ENCODE results near the gene MLPH.

MLPH gene

GRCh38 chr2:237563816-237564215, 76.8 kb downstream of the MLPH start:
- no peak for FAIRE-seq
- TF ChIP-seq POLR2AphosphoS5 (IDR thresholded peaks at IDR 0.05; ENCODE audit: low read depth, low read length): no peak
- no peak for DNase-seq (ENCODE audit: insufficient read length, low spot score)

GRCh38 chr2:237564526-237565131, 77.6 kb downstream of the MLPH start:
- FAIRE-seq (no peak), DNase-seq (ENCODE audit: insufficient read length, low spot score) (no peak)
- TF ChIP-seq TAF1 (IDR thresholded peaks at IDR 0.05; ENCODE audit: low read depth, low read length) (no peak), POLR2A (IDR thresholded peaks at IDR 0.05; ENCODE audit: low read depth, low read length) (no peak), SPI1 (IDR thresholded peaks at IDR 0.05; ENCODE audit: low read depth, low read length) (no peak), POLR2AphosphoS5 (IDR thresholded peaks at IDR 0.05; ENCODE audit: low read depth, low read length) (no peak), POU2F2 (IDR thresholded peaks at IDR 0.05; ENCODE audit: low read depth, low read length) (no peak), PAX5 (IDR thresholded peaks at IDR 0.05; ENCODE audit: insufficient read depth, low read length, severe bottlenecking) (no peak)

- DNase-seq (ENCODE audit: insufficient read length, low spot score) (no peak), FAIRE-seq (no peak)
- TF ChIP-seq POLR2A (IDR thresholded peaks at IDR 0.05; ENCODE audit: low read depth, low read length) (no peak), PAX5 (IDR thresholded peaks at IDR 0.05; ENCODE audit: insufficient read depth, low read length, severe bottlenecking) (no peak), POU2F2 (IDR thresholded peaks at IDR 0.05; ENCODE audit: low read depth, low read length) (no peak), POLR2AphosphoS5 (IDR thresholded peaks at IDR 0.05; ENCODE audit: low read depth, low read length) (no peak), SPI1 (IDR thresholded peaks at IDR 0.05; ENCODE audit: low read depth, low read length) (no peak), TAF1 (IDR thresholded peaks at IDR 0.05; ENCODE audit: low read depth, low read length) (no peak)
These were observed 78.9 kb downstream of the MLPH start for GRCh38 chr2:237565974-237566373.

DNA sequence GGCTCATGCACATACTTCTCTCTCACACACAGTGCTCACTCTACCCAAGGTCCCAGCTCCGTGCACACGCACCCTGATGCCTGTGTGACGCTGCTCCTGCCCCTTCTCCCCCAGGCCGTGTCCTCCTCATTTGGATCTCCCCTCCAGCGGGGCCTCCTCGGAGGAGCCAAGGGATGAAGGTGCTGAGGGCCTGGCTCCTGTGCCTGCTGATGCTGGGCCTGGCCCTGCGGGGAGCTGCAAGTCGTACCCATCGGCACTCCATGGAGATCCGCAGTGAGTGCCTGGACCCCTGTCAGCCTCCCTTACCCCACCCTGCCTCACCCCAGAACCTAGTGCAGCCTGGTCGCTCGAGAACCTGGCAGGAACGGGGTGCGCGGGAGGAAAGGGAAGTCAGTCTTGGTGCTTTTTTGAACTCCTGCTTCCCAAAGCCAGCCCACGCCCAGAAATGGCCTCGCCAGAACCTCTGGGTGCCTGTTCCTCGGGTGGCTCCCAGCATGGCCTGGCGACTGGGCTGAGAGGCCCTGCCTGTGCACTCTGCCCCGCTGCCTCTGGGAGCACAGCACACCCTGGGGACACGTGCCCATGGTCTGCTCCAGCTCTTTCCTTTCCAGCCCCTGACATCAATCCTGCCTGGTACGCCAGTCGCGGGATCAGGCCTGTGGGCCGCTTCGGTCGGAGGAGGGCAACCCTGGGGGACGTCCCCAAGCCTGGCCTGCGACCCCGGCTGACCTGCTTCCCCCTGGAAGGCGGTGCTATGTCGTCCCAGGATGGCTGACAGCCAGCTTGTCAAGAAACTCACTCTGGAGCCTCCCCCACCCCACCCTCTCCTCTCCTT, 79.6 kb downstream of the MLPH start, which contains the start of gene PRLH:
TSS of gene PRLH (plus strand) at position 174 of the 835 bp plus-strand sequence. CDS start at position 174, 0 bp downstream.
- TF ChIP-seq POLR2A (IDR thresholded peaks at IDR 0.05; ENCODE audit: low read depth, low read length): no peak
- no peak for TF ChIP-seq POU2F2 (IDR thresholded peaks at IDR 0.05; ENCODE audit: low read depth, low read length)
- no peak for TF ChIP-seq SPI1 (IDR thresholded peaks at IDR 0.05; ENCODE audit: low read depth, low read length)
- TF ChIP-seq PAX5 (IDR thresholded peaks at IDR 0.05; ENCODE audit: insufficient read depth, low read length, severe bottlenecking): no peak
- no peak for TF ChIP-seq POLR2AphosphoS5 (IDR thresholded peaks at IDR 0.05; ENCODE audit: low read depth, low read length)
- no peak for DNase-seq (ENCODE audit: insufficient read length, low spot score)
- FAIRE-seq: no peak

GRCh38 chr2:237567276-237568029, 80.4 kb downstream of the MLPH start:
- FAIRE-seq (no peak), DNase-seq (ENCODE audit: insufficient read length, low spot score) (no peak)
- TF ChIP-seq POLR2A (IDR thresholded peaks at IDR 0.05; ENCODE audit: low read depth, low read length) (no peak), PAX5 (IDR thresholded peaks at IDR 0.05; ENCODE audit: insufficient read depth, low read length, severe bottlenecking) (no peak), POU2F2 (IDR thresholded peaks at IDR 0.05; ENCODE audit: low read depth, low read length) (no peak), SPI1 (IDR thresholded peaks at IDR 0.05; ENCODE audit: low read depth, low read length) (no peak), TAF1 (IDR thresholded peaks at IDR 0.05; ENCODE audit: low read depth, low read length) (no peak), POLR2AphosphoS5 (IDR thresholded peaks at IDR 0.05; ENCODE audit: low read depth, low read length) (no peak)

- TF ChIP-seq PAX5 (IDR thresholded peaks at IDR 0.05; ENCODE audit: insufficient read depth, low read length, severe bottlenecking): no peak
- no peak for TF ChIP-seq TAF1 (IDR thresholded peaks at IDR 0.05; ENCODE audit: low read depth, low read length)
- TF ChIP-seq POU2F2 (IDR thresholded peaks at IDR 0.05; ENCODE audit: low read depth, low read length): no peak
- TF ChIP-seq SPI1 (IDR thresholded peaks at IDR 0.05; ENCODE audit: low read depth, low read length): no peak
- no peak for TF ChIP-seq POLR2AphosphoS5 (IDR thresholded peaks at IDR 0.05; ENCODE audit: low read depth, low read length)
- no peak for TF ChIP-seq POLR2A (IDR thresholded peaks at IDR 0.05; ENCODE audit: low read depth, low read length)
- DNase-seq (ENCODE audit: insufficient read length, low spot score) (no peak), FAIRE-seq (no peak)
These were observed 81.1 kb downstream of the MLPH start for GRCh38 chr2:237568121-237568660.

GRCh38 chr2:237569041-237569440, 82.0 kb downstream of the MLPH start:
- FAIRE-seq: no peak
- TF ChIP-seq POLR2AphosphoS5 (IDR thresholded peaks at IDR 0.05; ENCODE audit: low read depth, low read length): no peak
- TF ChIP-seq SPI1 (IDR thresholded peaks at IDR 0.05; ENCODE audit: low read depth, low read length): no peak
- no peak for TF ChIP-seq POLR2A (IDR thresholded peaks at IDR 0.05; ENCODE audit: low read depth, low read length)
- no peak for TF ChIP-seq POU2F2 (IDR thresholded peaks at IDR 0.05; ENCODE audit: low read depth, low read length)
- no peak for TF ChIP-seq PAX5 (IDR thresholded peaks at IDR 0.05; ENCODE audit: insufficient read depth, low read length, severe bottlenecking)
- no peak for TF ChIP-seq TAF1 (IDR thresholded peaks at IDR 0.05; ENCODE audit: low read depth, low read length)

DNA sequence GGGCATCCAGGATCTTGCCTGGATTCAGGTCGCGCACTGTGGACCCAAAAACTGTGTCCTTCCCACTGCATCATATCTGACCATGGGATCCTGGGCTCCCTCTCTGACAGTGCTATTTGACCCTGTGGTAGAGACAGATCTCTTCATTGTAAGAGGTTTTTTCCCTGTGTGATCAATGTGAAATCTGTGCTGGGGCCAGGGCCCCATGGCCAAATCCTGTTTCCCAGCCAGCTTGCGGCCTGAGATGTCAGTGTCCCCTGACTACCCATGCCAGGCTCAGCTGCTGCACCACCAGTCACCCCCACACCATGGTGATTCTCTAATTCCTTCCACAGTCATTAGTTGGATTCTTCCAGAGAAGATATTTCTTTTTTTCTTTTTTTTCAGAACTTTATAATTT, 82.8 kb downstream of the MLPH start:
- FAIRE-seq (no peak), DNase-seq (ENCODE audit: insufficient read length, low spot score) (no peak)
- TF ChIP-seq SPI1 (IDR thresholded peaks at IDR 0.05; ENCODE audit: low read depth, low read length) (no peak), POU2F2 (IDR thresholded peaks at IDR 0.05; ENCODE audit: low read depth, low read length) (no peak), PAX5 (IDR thresholded peaks at IDR 0.05; ENCODE audit: insufficient read depth, low read length, severe bottlenecking) (no peak), TAF1 (IDR thresholded peaks at IDR 0.05; ENCODE audit: low read depth, low read length) (no peak), POLR2A (IDR thresholded peaks at IDR 0.05; ENCODE audit: low read depth, low read length) (no peak), POLR2AphosphoS5 (IDR thresholded peaks at IDR 0.05; ENCODE audit: low read depth, low read length) (no peak)

More at GRCh38 chr2:237569041-237569440, 82.0 kb downstream of the MLPH start:
- no peak for DNase-seq (ENCODE audit: insufficient read length, low spot score)
